H1 (cell line): ENCODE measurements around the gene PDGFRA. TPM values are rescaled to one million over a fixed set of nuclear protein-coding genes. Genes with fewer than 3 reads are reported as not detected.

ENCODE experiments used
- CREB1 ChIP-seq: IDR thresholded peaks from 2 replicates; pipeline ENCODE4 v1.6.1; 2012; ENCODE audit warnings: inconsistent platforms
- E2F6 ChIP-seq: IDR thresholded peaks from 2 replicates; pipeline ENCODE4 v1.6.1; 2012; ENCODE audit warnings: inconsistent platforms
- EZH2 ChIP-seq: fragments of 200-600 bp; sonication (generic); IDR thresholded peaks from 2 replicates; pipeline ENCODE4 v1.7.1; 2012; ENCODE audit warnings: low read depth, mild to moderate bottlenecking, moderate library complexity, low read length, inconsistent platforms; ENCODE audit not compliant: severe bottlenecking
- GABPA ChIP-seq: IDR thresholded peaks from 2 replicates; pipeline ENCODE4 v1.6.1; 2011; ENCODE audit warnings: mild to moderate bottlenecking, low read length, moderate library complexity, borderline replicate concordance; ENCODE audit not compliant: insufficient read depth
- HDAC2 ChIP-seq, 2 experiments: fragments of 300-600 bp in 1 of 2; sonication (generic) in 1 of 2; IDR thresholded peaks; 2 replicates each; pipeline ENCODE4 v1.6.1; 2011 to 2012; ENCODE audit warnings: low read depth in 2 of 2, low read length in 2 of 2, mild to moderate bottlenecking in 2 of 2, moderate library complexity in 2 of 2, borderline replicate concordance in 1 of 2, inconsistent platforms in 1 of 2
- KDM1A ChIP-seq: fragments of 200-600, 300-600 bp; sonication (generic); IDR thresholded peaks from 2 replicates; pipeline ENCODE4 v1.7.1; 2016; ENCODE audit warnings: mild to moderate bottlenecking, low read length, borderline replicate concordance
- YY1 ChIP-seq: IDR thresholded peaks from 2 replicates; pipeline ENCODE4 v1.6.1; 2011; ENCODE audit warnings: low read depth, mild to moderate bottlenecking, low read length
- polyA plus RNA-seq, 7 experiments: library from polyadenylated mRNA; depleted of rRNA in 3 of 7; stranded (reverse) in 5 of 7; unstranded in 2 of 7; fragments of >200 nt in 5 of 7; fragments of 200-250 nt in 2 of 7; gene quantifications; 1 replicate in 5 of 7; 2 replicates in 1 of 7; 4 replicates in 1 of 7; pipeline versions ENCODE4 v1.2.1 to v1.2.3, GENCODE V29; 2011 to 2013; ENCODE audit warnings: missing spikeins in 2 of 7, mixed read lengths in 2 of 7
- total RNA-seq: library from RNA; stranded (reverse); fragmentation: NEBNext Ultra II Directional; extraction: Animal tissue kit (Norgen Biotek cat#: 25700); gene quantifications from 2 replicates; pipeline ENCODE4 v1.2.1, GENCODE V29; 2021

Gene PDGFRA
- total and polyA plus RNA-seq, 2 of the 8 experiments (the other 6 are each of a cell fraction or from before 2014, with no cell fraction given), result 1.4 to 3.4 TPM

- TF ChIP-seq E2F6 (peak; percentile 30; the same call in 1 of the 2 replicates), CREB1 (peak; percentile 32; the same call in 1 of the 2 replicates), KDM1A (peak; percentile 29; the same call in 1 of the 2 replicates), YY1 (peak; percentile 41; the same call in 1 of the 2 replicates), GABPA (no peak), HDAC2 (IDR thresholded peaks at IDR 0.05; ENCODE audit: borderline replicate concordance in 1 of 2, low read depth in 2 of 2, low read length in 2 of 2) (no peak), EZH2 (peak; percentile 57)
Measured at GRCh38 chr4:54233697-54234496, 4.8 kb downstream of the PDGFRA start (continued).
